ENCODE measurements around the gene RUSC1. TPM values are rescaled to one million over a fixed set of nuclear protein-coding genes. Genes with fewer than 3 reads are reported as not detected.
"Not testable (repeated sequence)": the region's sequence is repeated elsewhere in the genome, so short reads cannot be mapped to it uniquely, and the experiment has no call there.

The RUSC1 gene
- total and polyA plus RNA-seq, 8 donors, result 9.5 to 164 (median 31.3) TPM

DNA sequence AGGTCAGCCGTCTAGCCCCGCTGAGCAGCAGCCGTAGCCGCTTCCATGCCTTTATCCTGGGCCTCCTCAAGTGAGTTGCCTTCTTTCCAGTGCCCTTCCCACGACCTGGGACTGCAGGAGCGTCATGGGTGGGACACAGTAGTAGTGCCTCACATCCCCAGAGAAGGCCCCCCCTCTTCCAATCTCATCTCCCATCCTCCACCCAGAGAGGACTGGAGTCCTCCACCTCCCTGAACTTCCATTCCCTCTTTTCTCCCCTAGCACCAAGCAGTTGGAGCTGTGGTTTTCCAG lies 4.9 kb downstream of the RUSC1 start:
- H3K9me3 ChIP-seq, result no peaks in the 10 kb centered on the region
- H3K4me1 ChIP-seq, result peaks cover 29 to 54% (median 45%) of the 10 kb centered on the region in 4 donors
- peak overlapping the region; percentile 74 to 96 (median 78) for H3K4me3 ChIP-seq
- intact Hi-C loops (cut with DNase I; ENCODE audit: low total_unique reads), result no loop called here
- H3K36me3 ChIP-seq, result peaks cover 16 to 45% (median 43%) of the 10 kb centered on the region in 4 donors
- no peaks in the 10 kb centered on the region for H3K27me3 ChIP-seq
- DNase-seq, result no peak
- TF ChIP-seq, protein P1, sequence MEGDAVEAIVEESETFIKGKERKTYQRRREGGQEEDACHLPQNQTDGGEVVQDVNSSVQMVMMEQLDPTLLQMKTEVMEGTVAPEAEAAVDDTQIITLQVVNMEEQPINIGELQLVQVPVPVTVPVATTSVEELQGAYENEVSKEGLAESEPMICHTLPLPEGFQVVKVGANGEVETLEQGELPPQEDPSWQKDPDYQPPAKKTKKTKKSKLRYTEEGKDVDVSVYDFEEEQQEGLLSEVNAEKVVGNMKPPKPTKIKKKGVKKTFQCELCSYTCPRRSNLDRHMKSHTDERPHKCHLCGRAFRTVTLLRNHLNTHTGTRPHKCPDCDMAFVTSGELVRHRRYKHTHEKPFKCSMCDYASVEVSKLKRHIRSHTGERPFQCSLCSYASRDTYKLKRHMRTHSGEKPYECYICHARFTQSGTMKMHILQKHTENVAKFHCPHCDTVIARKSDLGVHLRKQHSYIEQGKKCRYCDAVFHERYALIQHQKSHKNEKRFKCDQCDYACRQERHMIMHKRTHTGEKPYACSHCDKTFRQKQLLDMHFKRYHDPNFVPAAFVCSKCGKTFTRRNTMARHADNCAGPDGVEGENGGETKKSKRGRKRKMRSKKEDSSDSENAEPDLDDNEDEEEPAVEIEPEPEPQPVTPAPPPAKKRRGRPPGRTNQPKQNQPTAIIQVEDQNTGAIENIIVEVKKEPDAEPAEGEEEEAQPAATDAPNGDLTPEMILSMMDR (IDR thresholded peaks at IDR 0.05), result no peak
- TF ChIP-seq POLR2AphosphoS5 (IDR thresholded peaks at IDR 0.05) (no peak), POLR2A (IDR thresholded peaks at IDR 0.05) (no peak), EP300 (IDR thresholded peaks at IDR 0.05) (no peak)
- WGBS, 5 donors, result 29 to 63% (median 33%) methylated on average over 6 of the region's 6 CpGs
- peak overlapping the region; percentile 80 to 99 (median 98) for H3K27ac ChIP-seq

DNA sequence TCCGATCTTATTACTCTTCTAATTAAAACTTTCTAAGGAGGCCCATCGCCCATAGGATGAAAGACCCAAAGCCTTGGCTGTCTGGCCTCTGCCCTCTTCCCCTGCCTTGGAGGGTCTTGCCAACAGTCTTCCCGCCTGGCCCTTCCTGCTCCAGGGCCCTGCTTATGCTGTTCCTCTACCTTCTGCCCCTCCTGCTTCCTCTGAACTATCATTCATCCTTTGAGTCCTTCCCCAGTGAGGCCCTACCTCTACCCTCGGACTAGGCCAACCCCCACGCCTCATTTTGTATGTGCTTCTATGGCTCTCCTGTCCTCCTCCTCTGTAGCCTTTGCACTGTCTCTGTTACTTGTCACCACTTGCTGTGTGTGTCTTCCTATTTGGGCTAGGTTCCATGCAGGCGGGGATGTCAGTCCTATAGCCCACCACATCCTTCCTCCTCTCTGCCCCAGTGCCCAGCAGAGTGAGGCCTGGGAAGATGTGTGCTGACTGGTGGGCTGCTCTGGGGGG lies 5.4 kb downstream of the RUSC1 start:
- 77 to 83% (median 81%) methylated on average over 6 of the region's 6 CpGs for WGBS, 5 donors
- Histone ChIP-seq H3K4me1 (peaks cover 24 to 49% (median 39%) of the 10 kb centered on the region in 4 donors), H3K27ac (peak overlapping the region in 3 of 5 donors; percentile 14 to 98 (median 96)), H3K9me3 (no peaks in the 10 kb centered on the region), H3K36me3 (peaks cover 21 to 50% (median 48%) of the 10 kb centered on the region in 4 donors), H3K27me3 (no peaks in the 10 kb centered on the region), H3K4me3 (peak overlapping the region in 1 of 4 donors; percentile 96)
- TF ChIP-seq POLR2AphosphoS5 (IDR thresholded peaks at IDR 0.05), result no peak
- TF ChIP-seq, protein P1 (IDR thresholded peaks at IDR 0.05), result no peak
- TF ChIP-seq POLR2A (IDR thresholded peaks at IDR 0.05), result no peak
- TF ChIP-seq EP300 (IDR thresholded peaks at IDR 0.05), result no peak
- intact Hi-C loops (cut with DNase I; ENCODE audit: low total_unique reads), result no loop called here
- no peak for DNase-seq

DNA sequence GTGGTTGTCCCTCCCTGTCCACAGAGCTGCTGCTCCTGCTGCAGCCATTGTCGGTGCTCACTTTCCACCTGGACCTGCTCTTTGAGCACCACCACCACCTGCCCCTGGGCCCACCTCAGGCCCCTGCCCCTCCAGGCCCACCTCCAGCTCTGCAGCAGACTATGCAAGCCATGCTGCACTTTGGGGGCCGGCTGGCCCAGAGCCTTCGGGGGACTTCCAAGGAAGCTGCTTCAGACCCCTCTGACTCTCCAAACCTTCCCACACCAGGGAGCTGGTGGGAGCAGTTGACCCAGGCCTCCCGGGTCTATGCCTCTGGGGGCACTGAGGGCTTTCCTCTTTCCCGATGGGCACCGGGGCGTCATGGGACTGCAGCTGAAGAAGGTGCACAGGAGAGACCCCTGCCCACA lies 5.9 kb downstream of the RUSC1 start:
- H3K36me3 ChIP-seq, result peaks cover 27 to 56% (median 54%) of the 10 kb centered on the region in 4 donors
- DNase-seq, result no peak
- H3K4me3 ChIP-seq, result no peak overlapping the region
- no peak for TF ChIP-seq POLR2A (IDR thresholded peaks at IDR 0.05)
- TF ChIP-seq POLR2AphosphoS5 (IDR thresholded peaks at IDR 0.05), result no peak
- TF ChIP-seq EP300 (IDR thresholded peaks at IDR 0.05), result no peak
- TF ChIP-seq, protein P1 (IDR thresholded peaks at IDR 0.05), result no peak
- WGBS, 5 donors, result 85 to 92% (median 87%) methylated on average over 3 to 7 of the region's 7 CpGs
- H3K9me3 ChIP-seq, result no peaks in the 10 kb centered on the region
- intact Hi-C loops (cut with DNase I; ENCODE audit: low total_unique reads), result no loop called here
- peaks cover 19 to 44% (median 34%) of the 10 kb centered on the region in 4 donors for H3K4me1 ChIP-seq
- H3K27me3 ChIP-seq, result no peaks in the 10 kb centered on the region
- no peak overlapping the region for H3K27ac ChIP-seq

DNA sequence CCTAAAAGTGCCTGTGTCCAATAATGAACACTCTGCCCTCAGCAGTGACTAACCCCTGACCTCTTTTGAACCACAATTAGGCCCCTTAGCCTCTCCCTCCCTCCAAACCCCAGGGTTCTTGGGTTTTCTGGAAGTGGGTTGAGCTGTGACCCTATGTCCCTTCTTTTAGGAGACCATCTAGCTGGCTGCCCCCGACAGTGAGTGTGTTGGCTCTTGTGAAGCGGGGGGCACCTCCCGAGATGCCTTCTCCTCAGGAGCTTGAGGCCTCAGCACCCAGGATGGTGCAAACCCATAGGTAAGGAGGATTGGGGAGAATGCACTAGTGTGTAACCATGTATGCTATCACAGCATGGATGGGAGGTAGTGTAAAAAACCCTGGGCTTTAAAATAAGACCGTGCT lies 7.3 kb downstream of the RUSC1 start:
- 84 to 91% (median 90%) methylated on average over 4 of the region's 4 CpGs for WGBS, 5 donors
- TF ChIP-seq EP300 (IDR thresholded peaks at IDR 0.05), result no peak
- TF ChIP-seq, protein P1 (IDR thresholded peaks at IDR 0.05), result no peak
- no peak for TF ChIP-seq POLR2A (IDR thresholded peaks at IDR 0.05)
- TF ChIP-seq POLR2AphosphoS5 (IDR thresholded peaks at IDR 0.05), result no peak
- no peaks in the 10 kb centered on the region for H3K27me3 ChIP-seq
- no peak overlapping the region for H3K4me3 ChIP-seq
- no peak for DNase-seq
- intact Hi-C loops (cut with DNase I; ENCODE audit: low total_unique reads), result no loop called here
- no peak overlapping the region for H3K27ac ChIP-seq
- peaks cover 29 to 61% (median 57%) of the 10 kb centered on the region in 4 donors for H3K36me3 ChIP-seq
- peaks cover 13 to 30% (median 22%) of the 10 kb centered on the region in 4 donors for H3K4me1 ChIP-seq
- no peaks in the 10 kb centered on the region for H3K9me3 ChIP-seq

DNA sequence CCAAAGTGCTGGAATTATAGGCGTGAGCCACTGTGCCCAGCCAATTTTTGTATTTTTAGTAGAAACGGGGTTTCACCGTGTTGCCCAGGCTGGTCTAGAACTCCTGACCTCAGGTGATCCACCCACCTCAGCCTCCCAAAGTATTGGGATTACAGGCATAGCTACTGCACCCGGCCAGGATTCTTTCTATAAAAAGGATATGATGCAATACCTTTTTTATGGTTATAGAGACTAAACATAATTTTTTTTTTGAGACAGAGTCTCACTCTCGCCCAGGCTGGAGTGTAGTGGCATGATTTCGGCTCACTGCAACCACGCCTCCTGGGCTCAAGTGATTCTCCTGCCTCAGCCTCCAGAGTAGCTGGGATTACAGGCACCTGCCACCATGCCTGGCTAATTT lies 8.2 kb downstream of the RUSC1 start:
- Histone ChIP-seq H3K36me3 (peaks cover 29 to 67% (median 62%) of the 10 kb centered on the region in 4 donors), H3K4me1 (peaks cover 13 to 30% (median 22%) of the 10 kb centered on the region in 4 donors)
- H3K27me3 ChIP-seq; H3K4me3 ChIP-seq; intact Hi-C loops (cut with DNase I; ENCODE audit: low total_unique reads); DNase-seq; H3K27ac ChIP-seq; H3K9me3 ChIP-seq: not testable (repeated sequence)
- WGBS, 5 donors, result 84 to 92% (median 87%) methylated on average over 7 of the region's 7 CpGs
